Endothelial cell of umbilical vein (primary cell): Measurements from ENCODE around the gene SOCS7. TPM values are rescaled to one million over a fixed set of nuclear protein-coding genes. Genes with fewer than 3 reads are reported as not detected.

Source experiments
- BruUV-seq: library from RNA; stranded (reverse); fragments of 400-500 nt; replicated peaks from 2 replicates; lab custom pipeline; 2021; lab: Mats Ljungman, UMichigan
- CTCF ChIA-PET: fragments of 300-600, 350-600 bp; sonication (Branson Sonifier 250); formaldehyde crosslinking; loops from one replicate; lab custom pipeline; 2021; ENCODE audit warnings: antibody characterized with exemption, inconsistent platforms; lab: Charles Lee
- POLR2A ChIA-PET: fragments of 300-600, 350-600 bp; sonication (Branson Sonifier 250); formaldehyde crosslinking; loops from one replicate; lab custom pipeline; 2021; ENCODE audit warnings: antibody characterized with exemption, inconsistent platforms; lab: Charles Lee
- DNase-seq: peaks from one replicate; pipeline ENCODE4 v3.0.0-alpha.2; 2011; ENCODE audit warnings: low read depth, low spot score
- FAIRE-seq: peaks from 2 replicates; lab custom pipeline; 2011; peaks lifted over from hg19 to GRCh38; lab: Jason Lieb, UNC
- H2AFZ ChIP-seq: 2 replicates; pipeline ENCODE4 v1.6.0; 2012; ENCODE audit warnings: low read depth, low read length, control low read depth, inconsistent platforms
- H3K27ac ChIP-seq: 2 replicates; pipeline ENCODE4 v1.5.1; 2011; ENCODE audit warnings: low read depth, mild to moderate bottlenecking, control low read depth, low read length, moderate library complexity; ENCODE audit not compliant: insufficient read depth
- H3K27me3 ChIP-seq, 2 experiments: 2 replicates each; pipeline versions ENCODE4 v1.6.0 to v1.6.1; 2011; ENCODE audit warnings: low read length in 2 of 2, mixed read lengths in 1 of 2; ENCODE audit not compliant: control insufficient read depth in 2 of 2, insufficient read depth in 2 of 2
- H3K36me3 ChIP-seq, 2 experiments: 2 replicates in 1 of 2; 3 replicates in 1 of 2; pipeline ENCODE4 v1.5.1; 2011; ENCODE audit warnings: low read length in 2 of 2, mild to moderate bottlenecking in 1 of 2, moderate library complexity in 1 of 2; ENCODE audit not compliant: control insufficient read depth in 2 of 2, insufficient read depth in 2 of 2; ENCODE audit errors: extremely low read depth in 1 of 2
- H3K4me1 ChIP-seq: 3 replicates; pipeline ENCODE4 v1.5.1; 2011; ENCODE audit warnings: mild to moderate bottlenecking, low read length; ENCODE audit not compliant: control insufficient read depth, insufficient read depth; ENCODE audit errors: extremely low read depth
- H3K4me2 ChIP-seq: 2 replicates; pipeline ENCODE4 v1.6.1; 2011; ENCODE audit warnings: low read length, control low read depth, mixed read lengths; ENCODE audit not compliant: insufficient read depth
- H3K4me3 ChIP-seq, 3 experiments: fragments of 200-600 bp in 1 of 3; sonication (generic), shearing (Covaris generic) in 1 of 3; replicated peaks in 1 of 3; 2 replicates each; pipeline ENCODE4 v1.5.1; 2011 to 2016; ENCODE audit warnings: control low read depth in 3 of 3, low read length in 3 of 3, mild to moderate bottlenecking in 2 of 3, inconsistent platforms in 1 of 3, low read depth in 1 of 3, moderate library complexity in 1 of 3; ENCODE audit not compliant: insufficient read depth in 1 of 3
- H3K79me2 ChIP-seq: 2 replicates; pipeline ENCODE4 v1.6.0; 2012; ENCODE audit warnings: low read length, inconsistent platforms; ENCODE audit not compliant: control insufficient read depth, insufficient read depth
- H3K9ac ChIP-seq: replicated peaks from 2 replicates; pipeline ENCODE3; 2011; ENCODE audit warnings: low read length, control low read depth; ENCODE audit not compliant: insufficient read depth; ENCODE audit errors: extremely low read depth
- H3K9me1 ChIP-seq: replicated peaks from 3 replicates; pipeline ENCODE4 v1.6.0; 2011; ENCODE audit warnings: mild to moderate bottlenecking, low read length; ENCODE audit not compliant: control insufficient read depth, insufficient read depth; ENCODE audit errors: extremely low read depth
- H3K9me3 ChIP-seq: replicated peaks from 2 replicates; pipeline ENCODE4 v1.5.1; 2012; ENCODE audit warnings: low read length, inconsistent platforms; ENCODE audit not compliant: control insufficient read depth, insufficient read depth
- H4K20me1 ChIP-seq: replicated peaks from 2 replicates; pipeline ENCODE3; 2011; ENCODE audit warnings: mild to moderate bottlenecking, low read length; ENCODE audit not compliant: control insufficient read depth, insufficient read depth; ENCODE audit errors: extremely low read depth
- EZH2 ChIP-seq: IDR thresholded peaks from 2 replicates; pipeline ENCODE4 v1.6.1; 2012; ENCODE audit warnings: borderline replicate concordance, low read depth, mild to moderate bottlenecking, moderate library complexity, low read length, inconsistent platforms; ENCODE audit not compliant: severe bottlenecking
- FOS ChIP-seq: IDR thresholded peaks from 2 replicates; pipeline ENCODE4 v1.6.1; 2011; ENCODE audit warnings: mild to moderate bottlenecking, low read length, moderate library complexity, borderline replicate concordance; ENCODE audit not compliant: insufficient read depth
- GATA2 ChIP-seq: IDR thresholded peaks from 2 replicates; pipeline ENCODE4 v1.7.0; 2011; ENCODE audit warnings: low read depth, mild to moderate bottlenecking, moderate library complexity, mixed read lengths, low read length; ENCODE audit not compliant: insufficient read length, insufficient read depth
- MYC ChIP-seq: IDR thresholded peaks from one replicate; pipeline ENCODE4 v1.6.1; 2011; ENCODE audit warnings: mild to moderate bottlenecking, low read depth, low read length
- POLR2A ChIP-seq: IDR thresholded peaks from 2 replicates; pipeline ENCODE4 v1.6.1; 2012; ENCODE audit warnings: low read depth, mild to moderate bottlenecking, control low read depth, low read length
- POLR2AphosphoS5 ChIP-seq: IDR thresholded peaks from 2 replicates; pipeline ENCODE4 v1.6.1; 2012; ENCODE audit warnings: low read depth, mild to moderate bottlenecking, control low read depth, low read length, moderate library complexity; ENCODE audit not compliant: insufficient read depth
- dilution Hi-C: fragments of 300-500 bp; cut with MboI; formaldehyde crosslinking; loops from one replicate; pipeline ENCODE4 v1.15.0; 2019; ENCODE audit warnings: low sequenced_read_pairs; ENCODE audit not compliant: extremely low pct_ligation_motif_present
- intact Hi-C: fragments of 100-400 bp; cut with micrococcal nuclease; formaldehyde crosslinking; loops from one replicate; pipeline ENCODE4 v1.10.0; 2022
- polyA plus RNA-seq, 4 experiments: library from polyadenylated mRNA; depleted of rRNA in 3 of 4; stranded (reverse) in 3 of 4; unstranded in 1 of 4; fragments of >200 nt; gene quantifications; 2 replicates each; pipeline versions ENCODE4 v1.2.1 to v1.2.3, GENCODE V29; 2011 to 2012; ENCODE audit warnings: missing spikeins in 1 of 4
- total RNA-seq: library from RNA; stranded (reverse); gene quantifications from 2 replicates; pipeline ENCODE4 v1.2.3, GENCODE V29; 2021
- TF ChIP-seq, protein P1 (sequence below): IDR thresholded peaks from 2 replicates; pipeline ENCODE4 v1.6.1; 2011; ENCODE audit not compliant: insufficient read depth, insufficient read length
- TF ChIP-seq, protein P2 (sequence below), 2 donors: IDR thresholded peaks; 1 replicate in 1 of 2; 2 replicates in 1 of 2; pipeline ENCODE4 v1.5.1; 2011; ENCODE audit warnings: low read length in 2 of 2, mild to moderate bottlenecking in 2 of 2, moderate library complexity in 2 of 2, control low read depth in 1 of 2, inconsistent platforms in 1 of 2, low read depth in 1 of 2; ENCODE audit not compliant: insufficient read depth in 1 of 2; ENCODE audit errors: extremely low read depth in 1 of 2

SOCS7 gene
- total and polyA plus RNA-seq, 2 donors (not counting 3 experiments of a cell fraction or from before 2014, with no cell fraction given), result 5.9 to 10.4 TPM

DNA sequence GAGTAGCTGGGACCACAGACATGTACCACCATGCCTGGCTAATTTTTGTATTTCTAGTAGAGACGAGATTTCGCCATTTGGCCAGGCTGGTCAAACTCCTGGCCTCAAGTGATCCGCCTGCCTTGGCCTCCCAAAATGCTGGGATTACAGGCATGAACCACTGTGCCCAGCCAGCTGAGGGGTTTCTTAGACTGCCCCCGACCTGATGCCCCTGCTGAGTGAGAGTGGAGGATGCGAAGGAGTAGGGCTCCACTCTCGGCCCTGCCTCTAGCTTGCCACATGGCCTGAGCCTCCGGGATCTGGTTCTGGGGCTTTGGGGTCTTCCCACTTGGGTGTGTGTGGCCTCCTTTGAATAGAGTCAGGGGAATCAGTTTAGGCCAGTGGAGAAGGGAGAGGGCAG is 18.9 kb upstream of the SOCS7 start:
- no peak overlapping the region for H3K9ac ChIP-seq
- no peaks in the 10 kb centered on the region for H3K9me1 ChIP-seq
- H4K20me1 ChIP-seq, result no peaks in the 10 kb centered on the region
- H2AFZ ChIP-seq, result no peak overlapping the region
- POLR2A ChIA-PET, result interaction anchor here (0.6 kb wide), 1 partner anchor 106 kb away, joined by 5 read pairs; no protein-coding TSS in a partner anchor
- DNase-seq, result no peak
- peaks cover 0 to 3% of the 10 kb centered on the region in 2 experiments for H3K27me3 ChIP-seq
- H3K4me3 ChIP-seq, result no peak overlapping the region
- intact Hi-C loops (no loop called here), dilution Hi-C loops (no loop called here)
- no peak overlapping the region for H3K4me2 ChIP-seq
- no TSS peak for BruUV-seq
- H3K27ac ChIP-seq, result no peak overlapping the region
- TF ChIP-seq POLR2A (no peak), MYC (no peak), EZH2 (no peak), GATA2 (no peak), POLR2AphosphoS5 (no peak), FOS (no peak)
- TF ChIP-seq, protein P1, sequence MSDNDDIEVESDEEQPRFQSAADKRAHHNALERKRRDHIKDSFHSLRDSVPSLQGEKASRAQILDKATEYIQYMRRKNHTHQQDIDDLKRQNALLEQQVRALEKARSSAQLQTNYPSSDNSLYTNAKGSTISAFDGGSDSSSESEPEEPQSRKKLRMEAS, result no peak
- no peaks in the 10 kb centered on the region for H3K4me1 ChIP-seq
- CTCF ChIA-PET, result interaction anchor here (0.7 to 6.6 kb wide), 8 partner anchors 11 to 225 kb away, joined by 3 to 63 read pairs (median 8); no protein-coding TSS in a partner anchor
- no peaks in the 10 kb centered on the region for H3K36me3 ChIP-seq
- no peaks in the 10 kb centered on the region for H3K79me2 ChIP-seq
- no peaks in the 10 kb centered on the region for H3K9me3 ChIP-seq
- FAIRE-seq, result no peak

DNA sequence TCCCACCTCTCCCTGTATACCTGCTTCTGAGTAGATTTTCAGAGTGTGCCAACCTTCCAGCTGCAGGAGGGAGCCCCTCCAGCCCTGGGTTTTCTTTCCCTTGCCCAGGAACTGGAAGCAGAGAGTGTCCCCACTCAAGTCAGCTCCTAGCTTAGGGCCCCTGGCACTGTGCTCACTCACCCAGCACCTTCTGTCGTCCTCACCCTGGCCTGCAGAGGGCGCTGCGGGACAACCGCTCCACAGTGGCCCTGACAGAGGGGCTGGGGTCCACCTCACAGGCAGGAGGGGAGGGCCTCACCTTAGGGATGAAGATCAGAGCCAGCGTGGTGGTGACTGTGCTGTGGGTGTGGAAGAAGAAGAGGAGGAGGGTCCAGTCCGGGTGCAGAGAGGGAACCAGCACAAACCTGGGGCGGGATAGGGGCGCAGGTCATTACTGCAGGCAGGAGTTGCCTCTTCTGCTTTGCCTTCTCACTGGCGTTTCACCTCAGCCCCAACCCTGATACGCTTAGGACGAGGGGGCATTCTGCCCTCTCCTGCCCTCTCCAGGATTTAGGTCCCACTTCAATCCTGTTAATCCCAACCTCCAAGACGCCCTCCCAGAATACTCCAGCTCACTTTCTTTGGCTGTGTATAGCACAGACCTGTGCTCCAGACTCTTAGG is 17.9 kb upstream of the SOCS7 start:
- no peaks in the 10 kb centered on the region for H3K36me3 ChIP-seq
- no peaks in the 10 kb centered on the region for H3K4me1 ChIP-seq
- H2AFZ ChIP-seq, result no peak overlapping the region
- ChIA-PET POLR2A (no interaction called here), CTCF (interaction anchor here (0.6 to 6.6 kb wide), 18 partner anchors 8 to 224 kb away, joined by 3 to 63 read pairs (median 5); no protein-coding TSS in a partner anchor)
- H3K79me2 ChIP-seq, result no peaks in the 10 kb centered on the region
- H3K4me3 ChIP-seq, result no peak overlapping the region
- no peaks in the 10 kb centered on the region for H3K9me3 ChIP-seq
- TF ChIP-seq, protein P2, sequence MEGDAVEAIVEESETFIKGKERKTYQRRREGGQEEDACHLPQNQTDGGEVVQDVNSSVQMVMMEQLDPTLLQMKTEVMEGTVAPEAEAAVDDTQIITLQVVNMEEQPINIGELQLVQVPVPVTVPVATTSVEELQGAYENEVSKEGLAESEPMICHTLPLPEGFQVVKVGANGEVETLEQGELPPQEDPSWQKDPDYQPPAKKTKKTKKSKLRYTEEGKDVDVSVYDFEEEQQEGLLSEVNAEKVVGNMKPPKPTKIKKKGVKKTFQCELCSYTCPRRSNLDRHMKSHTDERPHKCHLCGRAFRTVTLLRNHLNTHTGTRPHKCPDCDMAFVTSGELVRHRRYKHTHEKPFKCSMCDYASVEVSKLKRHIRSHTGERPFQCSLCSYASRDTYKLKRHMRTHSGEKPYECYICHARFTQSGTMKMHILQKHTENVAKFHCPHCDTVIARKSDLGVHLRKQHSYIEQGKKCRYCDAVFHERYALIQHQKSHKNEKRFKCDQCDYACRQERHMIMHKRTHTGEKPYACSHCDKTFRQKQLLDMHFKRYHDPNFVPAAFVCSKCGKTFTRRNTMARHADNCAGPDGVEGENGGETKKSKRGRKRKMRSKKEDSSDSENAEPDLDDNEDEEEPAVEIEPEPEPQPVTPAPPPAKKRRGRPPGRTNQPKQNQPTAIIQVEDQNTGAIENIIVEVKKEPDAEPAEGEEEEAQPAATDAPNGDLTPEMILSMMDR (IDR thresholded peaks at IDR 0.05; ENCODE audit: extremely low read depth in 1 of 2, insufficient read depth in 1 of 2, low read depth in 1 of 2, low read length in 2 of 2), result peak; percentile 73 to 75
- no peak for TF ChIP-seq POLR2AphosphoS5
- DNase-seq (peak; percentile 33), FAIRE-seq (no peak)
- no peak overlapping the region for H3K27ac ChIP-seq
- no peak overlapping the region for H3K9ac ChIP-seq
- H3K4me2 ChIP-seq, result no peak overlapping the region
- dilution Hi-C loops (no loop called here), intact Hi-C loops (no loop called here)
- BruUV-seq, result no TSS peak
- no peaks in the 10 kb centered on the region for H3K27me3 ChIP-seq
- no peaks in the 10 kb centered on the region for H3K9me1 ChIP-seq
- no peaks in the 10 kb centered on the region for H4K20me1 ChIP-seq
